MCF 10A (cell line): ENCODE results near the gene ANO1. TPM values are rescaled to one million over a fixed set of nuclear protein-coding genes. Genes with fewer than 3 reads are reported as not detected.

ENCODE experiments used
- BruUV-seq: library from RNA; stranded (reverse); fragments of 400-500 nt; replicated peaks from 2 replicates; lab custom pipeline; 2021; lab: Mats Ljungman, UMichigan
- CTCF ChIA-PET: fragments of 300-600 bp; sonication (Branson Sonifier 250); formaldehyde crosslinking; extraction: SDS; loops from one replicate; lab custom pipeline; 2021; ENCODE audit warnings: antibody characterized with exemption, inconsistent platforms; lab: Yijun Ruan, JAX
- POLR2A ChIA-PET: fragments of 300-600, 350-650 bp; sonication (Branson Sonifier 250); formaldehyde crosslinking; extraction: SDS; loops from one replicate; lab custom pipeline; 2020; ENCODE audit warnings: antibody characterized with exemption, inconsistent platforms; lab: Yijun Ruan, JAX
- DNase-seq: peaks from one replicate; pipeline ENCODE4 v3.0.0-alpha.2; 2018; ENCODE audit not compliant: unreplicated experiment
- H3K27ac Mint-ChIP-seq: one replicate; pipeline ENCODE4 v1.8.0; 2022; ENCODE audit warnings: mild to moderate bottlenecking, low read depth, mixed read lengths; ENCODE audit not compliant: unreplicated experiment
- H3K27me3 Mint-ChIP-seq: one replicate; pipeline ENCODE4 v1.8.0; 2022; ENCODE audit warnings: mixed read lengths; ENCODE audit not compliant: insufficient read depth, unreplicated experiment
- H3K36me3 Mint-ChIP-seq: one replicate; pipeline ENCODE4 v1.8.0; 2022; ENCODE audit warnings: mild to moderate bottlenecking, moderate library complexity, mixed read lengths; ENCODE audit not compliant: insufficient read depth, unreplicated experiment
- H3K4me1 Mint-ChIP-seq: one replicate; pipeline ENCODE4 v1.8.0; 2022; ENCODE audit warnings: mixed read lengths; ENCODE audit not compliant: insufficient read depth, unreplicated experiment
- H3K4me3 Mint-ChIP-seq: one replicate; pipeline ENCODE4 v1.8.0; 2022; ENCODE audit warnings: mild to moderate bottlenecking, moderate library complexity, mixed read lengths; ENCODE audit not compliant: unreplicated experiment
- H3K9me3 Mint-ChIP-seq: one replicate; pipeline ENCODE4 v1.8.0; 2022; ENCODE audit warnings: mixed read lengths; ENCODE audit not compliant: unreplicated experiment
- intact Hi-C: fragments of 100-400 bp; cut with micrococcal nuclease; formaldehyde crosslinking; loops from 2 replicates; pipeline ENCODE4 v1.14.1; 2022
- total RNA-seq: library from RNA; stranded (reverse); gene quantifications from 2 replicates; pipeline ENCODE4 v1.2.3, GENCODE V29; 2022
- TF ChIP-seq, protein P1 (sequence below): fragments of 200-600 bp; IDR thresholded peaks from one replicate; pipeline ENCODE4 v1.8.0; 2022; ENCODE audit warnings: antibody characterized with exemption, mild to moderate bottlenecking; ENCODE audit not compliant: unreplicated experiment

ANO1 gene
- total RNA-seq, 1 experiment from 2014 or later: not detected

DNA sequence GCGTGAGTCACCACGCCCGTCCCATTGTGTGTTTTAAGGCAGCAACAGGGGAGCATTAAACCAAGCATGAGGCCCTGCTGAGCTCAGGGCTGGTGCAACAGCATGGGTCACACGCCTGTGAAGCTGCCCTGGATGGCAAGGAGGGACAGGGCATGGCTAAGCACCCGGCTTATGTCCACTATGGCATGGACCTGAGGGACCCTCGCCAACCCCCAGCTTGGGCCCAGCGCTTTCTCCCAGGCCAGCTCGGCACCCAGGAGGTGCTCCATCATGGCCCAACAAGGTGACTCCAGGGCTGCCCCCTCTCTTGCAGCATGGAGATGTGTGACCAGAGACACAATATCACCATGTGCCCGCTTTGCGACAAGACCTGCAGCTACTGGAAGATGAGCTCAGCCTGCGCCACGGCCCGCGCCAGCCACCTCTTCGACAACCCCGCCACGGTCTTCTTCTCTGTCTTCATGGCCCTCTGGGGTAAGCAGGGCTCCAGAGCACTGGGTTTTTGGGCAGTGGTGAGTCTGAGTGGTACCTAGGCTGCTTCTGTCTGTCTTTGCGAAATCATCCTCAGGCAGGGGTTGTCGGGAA, 53.6 kb downstream of the ANO1 start:
- no peak overlapping the region for H3K4me3 Mint-ChIP-seq
- H3K36me3 Mint-ChIP-seq: no peaks in the 10 kb centered on the region
- BruUV-seq: no TSS peak
- POLR2A ChIA-PET: no interaction called here
- CTCF ChIA-PET: no interaction called here
- H3K4me1 Mint-ChIP-seq: no peaks in the 10 kb centered on the region
- TF ChIP-seq, protein P1, sequence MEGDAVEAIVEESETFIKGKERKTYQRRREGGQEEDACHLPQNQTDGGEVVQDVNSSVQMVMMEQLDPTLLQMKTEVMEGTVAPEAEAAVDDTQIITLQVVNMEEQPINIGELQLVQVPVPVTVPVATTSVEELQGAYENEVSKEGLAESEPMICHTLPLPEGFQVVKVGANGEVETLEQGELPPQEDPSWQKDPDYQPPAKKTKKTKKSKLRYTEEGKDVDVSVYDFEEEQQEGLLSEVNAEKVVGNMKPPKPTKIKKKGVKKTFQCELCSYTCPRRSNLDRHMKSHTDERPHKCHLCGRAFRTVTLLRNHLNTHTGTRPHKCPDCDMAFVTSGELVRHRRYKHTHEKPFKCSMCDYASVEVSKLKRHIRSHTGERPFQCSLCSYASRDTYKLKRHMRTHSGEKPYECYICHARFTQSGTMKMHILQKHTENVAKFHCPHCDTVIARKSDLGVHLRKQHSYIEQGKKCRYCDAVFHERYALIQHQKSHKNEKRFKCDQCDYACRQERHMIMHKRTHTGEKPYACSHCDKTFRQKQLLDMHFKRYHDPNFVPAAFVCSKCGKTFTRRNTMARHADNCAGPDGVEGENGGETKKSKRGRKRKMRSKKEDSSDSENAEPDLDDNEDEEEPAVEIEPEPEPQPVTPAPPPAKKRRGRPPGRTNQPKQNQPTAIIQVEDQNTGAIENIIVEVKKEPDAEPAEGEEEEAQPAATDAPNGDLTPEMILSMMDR: no peak
- intact Hi-C loops: no loop called here
- no peak overlapping the region for H3K27ac Mint-ChIP-seq
- no peaks in the 10 kb centered on the region for H3K9me3 Mint-ChIP-seq
- no peak for DNase-seq
- no peaks in the 10 kb centered on the region for H3K27me3 Mint-ChIP-seq

DNA sequence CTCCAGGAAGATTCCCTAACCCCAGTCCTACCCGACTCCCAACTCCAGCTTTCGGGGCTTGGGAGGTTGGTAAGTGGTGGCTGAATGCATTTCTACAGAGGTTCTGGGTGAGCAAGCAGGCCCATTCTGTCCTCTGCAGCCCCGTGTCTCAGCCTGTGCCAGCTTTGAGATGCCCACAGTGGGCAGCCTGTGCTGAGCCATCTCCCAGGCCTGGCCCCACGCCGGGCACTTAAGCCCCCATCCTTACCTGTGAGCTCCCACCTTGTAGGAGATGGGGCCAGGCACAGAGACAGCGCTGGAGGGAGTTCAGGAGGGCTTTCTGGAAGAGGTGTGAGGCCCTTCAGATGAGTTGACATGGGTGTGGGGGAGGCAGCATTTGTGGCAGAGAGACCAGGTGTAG, 54.5 kb downstream of the ANO1 start:
- Mint-ChIP-seq H3K36me3 (no peaks in the 10 kb centered on the region), H3K9me3 (no peaks in the 10 kb centered on the region), H3K27ac (no peak overlapping the region), H3K4me3 (no peak overlapping the region), H3K27me3 (no peaks in the 10 kb centered on the region), H3K4me1 (no peaks in the 10 kb centered on the region)
- BruUV-seq: no TSS peak
- ChIA-PET POLR2A (no interaction called here), CTCF (interaction anchor here (0.6 kb wide), 1 partner anchor 209 kb away, joined by 3 read pairs; no protein-coding TSS in a partner anchor)
- TF ChIP-seq, protein P1: no peak
- no peak for DNase-seq
- intact Hi-C loops: no loop called here

DNA sequence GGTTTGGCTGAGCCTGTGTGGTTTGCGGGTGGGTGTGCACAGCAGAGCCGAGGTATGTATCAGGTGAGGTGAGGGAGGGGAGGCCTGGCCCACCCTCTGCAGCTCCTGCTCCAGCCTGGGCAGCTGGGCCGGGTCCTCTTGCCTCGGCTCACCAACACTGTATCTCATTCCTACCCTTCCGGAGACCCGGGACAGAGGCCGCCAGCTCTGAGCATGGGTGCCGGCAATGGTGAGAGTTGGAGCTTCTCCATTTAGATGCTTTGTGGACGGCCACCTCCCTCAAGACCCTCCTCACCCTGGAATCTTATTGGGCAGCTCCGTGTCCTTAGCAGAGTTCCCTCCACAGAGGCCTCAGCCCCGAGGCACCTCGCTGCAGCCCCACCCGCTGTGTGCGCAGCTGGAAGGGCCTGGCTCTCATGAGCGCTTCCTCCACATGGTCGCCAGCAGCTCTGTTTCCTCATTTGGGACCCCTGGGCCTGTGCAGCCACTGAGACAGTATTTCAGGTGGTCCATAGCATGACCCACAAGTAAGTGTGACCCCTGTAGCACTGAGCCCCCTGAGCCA, 55.7 kb downstream of the ANO1 start:
- TF ChIP-seq, protein P1: no peak
- Mint-ChIP-seq H3K27me3 (no peaks in the 10 kb centered on the region), H3K4me1 (no peaks in the 10 kb centered on the region), H3K36me3 (peaks cover 5% of the 10 kb centered on the region), H3K4me3 (no peak overlapping the region), H3K9me3 (no peaks in the 10 kb centered on the region), H3K27ac (no peak overlapping the region)
- DNase-seq: no peak
- CTCF ChIA-PET: no interaction called here
- POLR2A ChIA-PET: interaction anchor here (0.6 to 0.8 kb wide), 2 partner anchors 26 to 32 kb away, joined by 3 read pairs; no protein-coding TSS in a partner anchor
- intact Hi-C loops: no loop called here
- BruUV-seq: no TSS peak

DNA sequence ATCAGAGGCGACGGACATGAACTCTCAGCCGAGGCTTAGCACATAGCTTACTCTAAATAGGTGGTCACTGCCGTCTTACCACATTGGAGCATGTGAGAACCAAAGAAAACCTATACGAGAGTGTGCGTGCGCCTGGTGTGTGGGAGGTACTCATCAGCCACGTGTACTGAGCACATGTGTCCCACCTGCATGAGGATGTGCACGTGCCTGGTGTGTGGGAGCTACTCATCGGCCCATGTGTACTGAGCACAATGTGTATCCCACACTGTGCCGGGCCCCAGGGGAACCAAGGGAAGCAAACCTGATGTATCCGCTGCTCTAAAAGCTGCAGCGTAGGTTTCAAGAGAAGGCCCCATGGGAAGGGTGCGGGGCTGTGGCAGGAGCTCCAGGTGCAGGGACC, 56.4 kb downstream of the ANO1 start:
- TF ChIP-seq, protein P1: no peak
- Mint-ChIP-seq H3K36me3 (peaks cover 5% of the 10 kb centered on the region), H3K4me1 (no peaks in the 10 kb centered on the region), H3K4me3 (no peak overlapping the region), H3K9me3 (no peaks in the 10 kb centered on the region), H3K27me3 (no peaks in the 10 kb centered on the region), H3K27ac (no peak overlapping the region)
- ChIA-PET POLR2A (interaction anchor here (0.6 kb wide), 1 partner anchor 25 kb away, joined by 3 read pairs; no protein-coding TSS in a partner anchor), CTCF (interaction anchor here (0.5 to 1.0 kb wide), 2 partner anchors 223 to 426 kb away, joined by 3 to 4 read pairs; no protein-coding TSS in a partner anchor)
- BruUV-seq: no TSS peak
- intact Hi-C loops: no loop called here
- DNase-seq: no peak
